GM21390 (cell line): Measurements from ENCODE around the gene REEP3.
"Not testable (repeated sequence)": the region's sequence is repeated elsewhere in the genome, so short reads cannot be mapped to it uniquely, and the experiment has no call there.

Experiments used
- ATAC-seq: cut with Tn5 transposase; IDR thresholded peaks from one replicate; pipeline ENCODE4 v1.9.1; 2021; ENCODE audit not compliant: unreplicated experiment

The REEP3 gene

GRCh38 chr10:63628526-63629362 lies 107.5 kb downstream of the REEP3 start:
- ATAC-seq = peak; percentile 41

- ATAC-seq = peak; percentile 50
Observed at GRCh38 chr10:63629363-63630084, 108.3 kb downstream of the REEP3 start.

DNA sequence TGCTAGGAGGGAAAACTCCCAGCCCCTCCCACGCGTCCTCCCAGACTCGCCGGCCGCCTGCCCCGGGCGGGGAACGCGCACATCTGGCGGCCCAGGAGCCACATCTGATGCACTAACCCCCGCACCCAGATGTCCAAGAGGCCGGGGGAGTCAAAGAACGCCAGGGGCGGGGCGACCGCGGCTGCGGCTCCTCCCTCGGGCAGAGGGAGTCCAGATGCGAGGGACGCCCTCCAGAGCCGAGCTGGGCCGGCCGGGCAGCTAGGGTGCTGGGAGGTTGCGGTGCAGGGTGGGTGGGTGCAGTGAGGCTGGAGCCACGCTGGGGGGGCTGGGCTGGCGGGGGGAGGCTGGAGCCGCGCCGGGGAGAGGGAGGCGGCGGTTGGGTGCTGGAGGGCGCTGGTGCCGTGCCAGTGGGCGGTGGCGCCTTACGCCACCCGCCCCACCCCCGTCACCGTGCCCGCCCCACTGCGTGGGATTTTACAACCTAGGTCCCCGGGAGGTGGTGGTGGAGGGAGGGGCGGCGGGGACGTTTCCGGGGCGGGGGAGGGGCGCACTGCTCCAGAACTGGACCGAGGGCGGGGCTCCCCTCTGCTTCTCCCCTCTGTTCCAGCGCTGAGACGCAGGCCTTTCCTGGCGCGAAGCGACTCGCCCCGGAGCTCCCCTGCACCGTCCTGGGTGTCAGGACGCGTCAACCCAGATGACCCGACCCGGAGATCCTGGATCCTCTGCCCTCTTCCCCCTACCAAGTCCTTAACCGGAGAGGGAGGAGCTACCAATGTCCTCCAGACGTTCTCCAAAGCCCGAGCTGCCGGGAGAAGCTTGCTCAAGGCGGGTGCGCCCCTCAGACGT lies 109.1 kb downstream of the REEP3 start:
- ATAC-seq = peak; percentile 57

DNA sequence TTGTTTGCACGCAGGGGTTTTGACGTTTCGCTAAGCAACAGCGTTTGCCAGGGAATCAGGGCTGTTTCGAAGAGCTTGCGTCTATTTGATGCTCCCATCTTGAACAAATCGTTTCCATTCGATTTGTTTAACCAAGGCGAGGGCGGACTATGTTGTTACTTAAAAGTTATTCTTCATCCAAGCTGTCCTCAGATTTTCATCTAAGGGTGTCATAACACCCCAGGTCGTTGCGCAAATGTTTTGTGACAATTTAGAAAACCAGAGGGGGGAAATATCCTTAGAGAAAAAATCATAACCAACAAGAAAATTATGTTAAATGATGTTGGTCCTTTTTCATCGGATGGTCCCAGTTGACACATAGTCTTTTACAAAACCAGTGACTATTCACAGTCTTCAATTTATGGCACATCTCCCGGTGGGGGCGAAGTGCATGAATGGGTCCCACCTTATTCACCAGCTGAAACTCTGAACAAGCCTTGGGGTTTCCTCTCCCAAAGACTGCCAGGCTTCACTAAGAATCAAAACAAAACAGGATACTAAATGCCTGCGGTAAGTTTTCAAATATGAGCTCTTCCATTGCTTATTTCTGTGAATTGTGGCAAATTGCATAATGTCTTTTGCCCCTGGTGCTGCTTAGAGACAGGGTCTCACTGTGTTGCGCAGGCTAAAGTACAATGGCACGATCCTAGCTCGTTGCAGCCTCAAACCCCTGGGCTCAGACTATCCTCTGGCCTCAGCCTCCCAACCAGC lies 109.9 kb downstream of the REEP3 start:
- ATAC-seq = no peak

- ATAC-seq = no peak
Observed at GRCh38 chr10:63631991-63632390, 110.8 kb downstream of the REEP3 start.

- ATAC-seq = no peak
Observed at GRCh38 chr10:63633677-63634487, 112.7 kb downstream of the REEP3 start.

- ATAC-seq = no peak
Observed at GRCh38 chr10:63634488-63635065, 113.4 kb downstream of the REEP3 start.

GRCh38 chr10:63636812-63637211 lies 115.6 kb downstream of the REEP3 start:
- peak; percentile 51 for ATAC-seq

GRCh38 chr10:63637901-63638327 lies 116.7 kb downstream of the REEP3 start:
- ATAC-seq = no peak

DNA sequence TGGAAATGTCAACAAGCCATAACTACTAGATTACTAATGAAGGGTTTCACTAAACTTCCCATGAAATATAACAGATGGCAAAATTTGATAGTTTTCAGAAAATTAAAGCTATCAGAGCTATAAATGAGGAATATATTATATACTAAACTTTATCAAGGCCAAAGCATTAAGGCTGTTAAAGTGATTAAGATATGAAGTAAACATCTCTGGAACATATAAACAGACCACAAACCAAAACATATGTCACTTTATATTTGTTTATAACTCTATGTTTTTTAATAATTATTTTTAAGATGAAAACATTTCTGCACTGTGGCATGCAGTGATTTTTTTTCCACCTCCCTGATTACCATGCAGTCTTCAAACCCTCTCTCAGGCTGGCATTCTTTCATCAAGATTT lies 120.2 kb downstream of the REEP3 start:
- ATAC-seq = no peak

DNA sequence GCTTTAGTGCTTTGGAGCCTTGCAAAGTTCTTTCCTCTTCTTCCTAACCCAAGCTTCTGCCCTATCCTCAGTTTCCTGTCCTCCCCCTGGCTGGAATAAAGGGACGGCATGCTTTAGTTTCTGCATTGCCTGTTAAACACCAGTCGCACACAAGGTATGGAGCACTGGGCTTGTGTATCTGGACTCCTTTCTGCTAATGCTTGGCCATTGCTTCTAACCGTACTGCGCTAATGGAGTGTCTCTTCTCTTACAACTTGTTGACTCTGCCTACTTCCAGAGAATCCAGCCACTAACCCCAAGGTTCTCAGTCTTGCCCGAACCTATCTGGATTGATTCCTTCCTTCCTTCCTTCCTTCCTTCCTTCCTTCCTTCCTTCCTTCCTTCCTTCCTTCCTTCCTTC lies 120.6 kb downstream of the REEP3 start:
- no peak for ATAC-seq

GRCh38 chr10:63642808-63643207 lies 121.6 kb downstream of the REEP3 start:
- no peak for ATAC-seq

DNA sequence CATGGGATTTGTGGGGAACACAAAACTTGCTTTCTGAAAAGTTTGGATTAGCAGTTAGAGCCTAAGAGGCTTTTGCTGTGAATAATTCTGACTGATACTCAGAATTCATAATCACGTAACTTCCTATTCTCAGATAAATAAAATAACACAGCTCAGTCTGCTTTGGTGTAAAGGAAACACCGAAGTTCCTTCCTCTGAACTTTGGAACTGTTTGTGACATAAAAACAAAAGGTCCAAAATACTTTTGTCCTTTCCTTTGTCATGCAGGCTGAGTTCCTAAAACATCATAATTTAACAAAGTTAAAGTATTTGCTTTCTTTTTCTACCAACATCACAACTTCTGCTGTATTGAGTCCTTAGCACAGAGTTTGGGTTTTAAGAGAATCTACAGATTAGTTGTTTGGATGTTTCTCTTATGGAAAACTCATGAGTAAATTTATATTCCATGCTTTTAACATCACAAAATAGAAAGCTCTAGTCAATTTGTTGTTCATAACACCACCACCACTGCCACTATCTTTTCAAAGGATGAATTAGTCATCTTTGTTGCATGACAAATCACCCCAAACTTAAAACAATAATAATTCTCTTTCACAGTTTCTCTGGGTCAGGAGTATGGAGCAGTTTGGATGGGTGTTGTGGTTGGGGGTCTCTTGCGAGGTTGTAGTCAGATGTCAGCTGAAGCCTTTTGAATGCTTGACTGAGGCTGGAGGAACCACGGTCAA lies 123.4 kb downstream of the REEP3 start:
- ATAC-seq = no peak

GRCh38 chr10:63645195-63645594 lies 124.0 kb downstream of the REEP3 start:
- no peak for ATAC-seq

- ATAC-seq = no peak
Observed at GRCh38 chr10:63646491-63646890, 125.3 kb downstream of the REEP3 start.

DNA sequence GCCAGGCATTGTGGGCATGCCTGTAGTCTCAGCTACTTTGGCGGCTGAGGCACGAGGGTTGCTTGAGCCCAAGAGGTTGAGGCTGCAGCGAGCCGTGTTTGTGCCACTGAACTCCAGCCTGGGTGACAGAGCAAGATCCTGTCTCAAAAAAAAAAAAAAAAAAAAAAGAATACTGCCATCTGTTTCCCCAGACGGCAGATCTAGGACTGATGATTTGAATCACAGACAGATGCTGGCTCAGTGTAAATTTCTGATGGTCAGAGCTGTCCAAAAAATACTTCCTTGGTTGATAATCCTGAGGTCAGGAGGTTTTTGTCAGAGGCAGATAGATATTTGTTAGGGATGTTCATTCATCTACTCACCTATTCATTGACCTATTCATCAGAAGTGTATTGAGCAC lies 130.7 kb downstream of the REEP3 start:
- ATAC-seq = no peak

DNA sequence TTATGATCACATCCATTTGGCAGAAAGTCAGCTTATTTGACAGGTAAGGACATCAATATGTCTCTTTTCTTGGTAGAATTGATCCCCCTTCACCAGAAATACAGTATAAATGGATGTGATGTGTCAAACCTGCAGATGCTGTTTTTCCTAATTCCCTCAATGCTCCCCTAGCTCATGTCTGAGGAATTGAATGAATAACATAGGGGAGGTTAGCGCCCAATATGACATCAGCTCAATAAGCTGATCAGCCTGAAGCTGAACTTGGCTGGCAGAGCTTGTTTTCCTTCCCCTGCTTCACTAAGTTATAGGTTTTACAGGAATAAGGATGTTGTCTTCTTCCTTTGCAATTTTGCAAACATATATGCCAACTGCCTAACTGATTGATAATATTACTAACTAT lies 132.5 kb downstream of the REEP3 start:
- no peak for ATAC-seq

DNA sequence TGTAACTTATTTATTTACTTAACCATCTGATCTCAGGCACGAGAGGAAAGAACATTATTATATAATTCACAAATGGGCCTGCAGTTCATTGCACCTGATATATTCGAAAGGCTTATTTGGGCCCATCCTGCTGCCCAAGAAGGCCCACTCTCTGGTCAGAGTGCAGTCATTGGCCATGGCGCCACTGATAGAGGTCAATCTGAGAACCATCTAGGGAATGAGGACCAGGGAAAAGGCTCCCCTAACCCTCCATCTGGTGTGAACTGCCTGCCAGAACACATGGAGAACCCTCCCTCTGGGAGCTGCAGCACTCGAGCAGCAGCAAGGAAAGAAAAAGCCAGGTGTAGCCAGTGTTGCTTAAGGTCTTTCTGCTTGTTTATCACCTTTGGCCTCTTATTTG lies 136.6 kb downstream of the REEP3 start:
- no peak for ATAC-seq

- not testable (repeated sequence) for ATAC-seq
Observed at GRCh38 chr10:63660941-63661340, 139.7 kb downstream of the REEP3 start.
